ENCODE measurements around the gene GTF3C6. TPM values are rescaled to one million over a fixed set of nuclear protein-coding genes. Genes with fewer than 3 reads are reported as not detected.

GTF3C6 gene
- total RNA-seq, 1 donor from 2014 or later, result 25.5 TPM

DNA sequence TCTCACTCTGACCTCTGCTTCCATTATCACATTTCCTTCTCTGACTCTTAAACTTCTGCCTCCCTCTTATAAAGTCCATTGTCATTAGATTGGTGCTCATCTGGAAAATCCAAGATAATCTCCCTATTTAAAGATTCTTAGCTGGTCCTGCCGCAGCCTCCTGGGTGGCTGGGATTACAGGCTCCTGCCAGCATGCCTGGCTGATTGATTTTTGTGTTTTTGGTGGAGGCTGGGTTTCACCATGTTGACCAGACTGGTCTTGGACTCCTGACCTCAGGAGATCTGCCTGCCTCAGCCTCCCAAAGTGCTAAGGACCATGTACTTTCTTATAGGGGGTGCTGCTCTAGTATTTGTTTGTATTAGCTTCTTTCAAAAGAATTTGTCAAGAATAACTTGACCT, 18.1 kb downstream of the GTF3C6 start:
- TF ChIP-seq POLR2A (IDR thresholded peaks at IDR 0.05) (no peak), CTCF (IDR thresholded peaks at IDR 0.05) (no peak), POLR2AphosphoS5 (IDR thresholded peaks at IDR 0.05; ENCODE audit: insufficient read depth in 1 of 2, low read depth in 1 of 2) (no peak)
- no peak overlapping the region for H3K27ac ChIP-seq
- intact Hi-C loops (cut with DNase I), result no loop called here

DNA sequence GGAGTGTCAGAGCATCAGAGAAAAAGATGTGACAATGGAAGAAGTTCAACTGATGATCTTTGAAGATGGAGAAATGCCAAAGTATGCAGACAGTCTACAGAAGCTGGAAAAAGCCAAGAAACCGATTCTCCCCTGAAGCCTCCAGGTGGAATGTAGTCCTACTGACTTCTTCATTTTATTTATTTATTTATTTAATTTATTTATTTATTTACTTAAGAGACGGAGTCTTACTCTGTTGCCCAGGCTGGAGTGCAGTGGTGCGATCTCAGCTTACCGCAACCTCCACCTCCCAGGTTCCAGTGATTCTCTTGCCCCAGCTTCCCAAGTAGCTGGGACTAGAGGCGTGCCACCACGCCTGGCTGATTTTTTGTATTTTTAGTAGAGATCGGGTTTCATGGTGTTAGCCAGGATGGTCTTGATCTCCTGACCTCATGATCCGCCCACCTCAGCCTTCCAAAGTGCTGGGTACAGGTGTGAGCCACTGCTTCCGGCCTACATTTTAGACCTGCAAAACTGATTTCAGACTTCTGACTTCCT, 21.1 kb downstream of the GTF3C6 start:
- TF ChIP-seq POLR2A (IDR thresholded peaks at IDR 0.05) (no peak), POLR2AphosphoS5 (IDR thresholded peaks at IDR 0.05; ENCODE audit: insufficient read depth in 1 of 2, low read depth in 1 of 2) (no peak), CTCF (IDR thresholded peaks at IDR 0.05) (no peak)
- no peak overlapping the region for H3K4me3 ChIP-seq
- H3K4me1 ChIP-seq, result peaks cover 19% of the 10 kb centered on the region
- no peaks in the 10 kb centered on the region for H3K27me3 ChIP-seq
- H3K9me3 ChIP-seq, result no peaks in the 10 kb centered on the region
- no peak overlapping the region for H3K27ac ChIP-seq
- intact Hi-C loops (cut with DNase I), result no loop called here
- DNase-seq (ENCODE audit: extremely low spot score in 2 of 2), result no peak
- no peaks in the 10 kb centered on the region for H3K36me3 ChIP-seq

More for the DNA sequence above, 18.1 kb downstream of the GTF3C6 start:
- H3K36me3 ChIP-seq, result no peaks in the 10 kb centered on the region
- no peaks in the 10 kb centered on the region for H3K9me3 ChIP-seq
- H3K4me3 ChIP-seq, result no peak overlapping the region
- no peak for DNase-seq (ENCODE audit: extremely low spot score in 2 of 2)
- H3K27me3 ChIP-seq, result no peaks in the 10 kb centered on the region
- H3K4me1 ChIP-seq, result peaks cover 6% of the 10 kb centered on the region

- Histone ChIP-seq H3K4me3 (no peak overlapping the region), H3K36me3 (no peaks in the 10 kb centered on the region), H3K27me3 (no peaks in the 10 kb centered on the region), H3K27ac (no peak overlapping the region), H3K4me1 (peaks cover 19% of the 10 kb centered on the region), H3K9me3 (no peaks in the 10 kb centered on the region)
- no peak for DNase-seq (ENCODE audit: extremely low spot score in 2 of 2)
- intact Hi-C loops (cut with DNase I), result no loop called here
- TF ChIP-seq POLR2A (IDR thresholded peaks at IDR 0.05) (no peak), CTCF (IDR thresholded peaks at IDR 0.05) (no peak), POLR2AphosphoS5 (IDR thresholded peaks at IDR 0.05; ENCODE audit: insufficient read depth in 1 of 2, low read depth in 1 of 2) (no peak)
Measured at GRCh38 chr6:110980227-110980626, 21.7 kb downstream of the GTF3C6 start.

DNA sequence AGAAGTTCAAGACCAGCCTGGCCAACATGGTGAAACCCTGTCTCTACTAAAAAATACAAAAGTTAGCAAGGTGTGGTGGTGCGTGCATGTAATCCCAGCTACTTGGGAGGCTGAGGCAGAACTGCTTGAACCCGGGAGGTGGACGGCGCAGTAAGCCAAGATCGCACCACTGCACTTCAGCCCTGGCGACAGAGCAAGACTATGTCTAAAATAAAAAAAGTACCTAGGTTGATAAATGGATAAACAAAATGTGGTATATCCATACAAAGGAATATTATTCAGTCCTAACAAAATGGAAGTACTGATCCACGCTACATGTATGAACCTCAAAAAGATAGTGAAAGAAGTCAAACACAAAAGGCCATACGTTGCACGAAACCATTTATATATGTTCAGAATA, 22.1 kb downstream of the GTF3C6 start:
- peaks cover 19% of the 10 kb centered on the region for H3K4me1 ChIP-seq
- intact Hi-C loops (cut with DNase I), result no loop called here
- no peak overlapping the region for H3K4me3 ChIP-seq
- TF ChIP-seq CTCF (IDR thresholded peaks at IDR 0.05) (no peak), POLR2AphosphoS5 (IDR thresholded peaks at IDR 0.05; ENCODE audit: insufficient read depth in 1 of 2, low read depth in 1 of 2) (no peak), POLR2A (IDR thresholded peaks at IDR 0.05) (no peak)
- H3K27ac ChIP-seq, result no peak overlapping the region
- H3K27me3 ChIP-seq, result no peaks in the 10 kb centered on the region
- no peaks in the 10 kb centered on the region for H3K36me3 ChIP-seq
- no peak for DNase-seq (ENCODE audit: extremely low spot score in 2 of 2)
- H3K9me3 ChIP-seq, result no peaks in the 10 kb centered on the region

GRCh38 chr6:110981202-110981600, 22.7 kb downstream of the GTF3C6 start:
- Histone ChIP-seq H3K27ac (peak overlapping the region; percentile 89), H3K4me1 (peaks cover 19% of the 10 kb centered on the region), H3K4me3 (peak overlapping the region; percentile 52 to 87), H3K36me3 (no peaks in the 10 kb centered on the region), H3K9me3 (no peaks in the 10 kb centered on the region), H3K27me3 (no peaks in the 10 kb centered on the region)
- TF ChIP-seq POLR2A (IDR thresholded peaks at IDR 0.05) (no peak), POLR2AphosphoS5 (IDR thresholded peaks at IDR 0.05; ENCODE audit: insufficient read depth in 1 of 2, low read depth in 1 of 2) (no peak), CTCF (IDR thresholded peaks at IDR 0.05) (no peak)
- DNase-seq (ENCODE audit: extremely low spot score in 2 of 2), result no peak
- intact Hi-C loops (cut with DNase I), result no loop called here
